ENCODE measurements around the gene DLK1. TPM values are rescaled to one million over a fixed set of nuclear protein-coding genes. Genes with fewer than 3 reads are reported as not detected.
A peak's percentile ranks its signal among the peaks of the same experiment; 100 is the strongest.

The DLK1 gene
- total and polyA plus RNA-seq, 11 donors: 1.4 to 52.4 (median 9.3) TPM

GRCh38 chr14:100692859-100693558, 33.7 kb upstream of the DLK1 start:
- H3K27ac ChIP-seq: no peak overlapping the region
- no peaks in the 10 kb centered on the region for H3K9me3 ChIP-seq
- DNase-seq: no peak
- 63 to 70% (median 70%) methylated on average over 27 of the region's 27 CpGs for WGBS, 4 donors
- peaks cover 0 to 75% (median 13%) of the 10 kb centered on the region in 9 donors for H3K27me3 ChIP-seq
- H3K36me3 ChIP-seq: no peaks in the 10 kb centered on the region
- TF ChIP-seq POLR2A (IDR thresholded peaks at IDR 0.05) (no peak), CTCF (IDR thresholded peaks at IDR 0.05) (no peak)
- peaks cover 0 to 11% (median 0%) of the 10 kb centered on the region in 12 donors for H3K4me1 ChIP-seq
- intact Hi-C loops (cut with DNase I): no loop called here
- H3K4me3 ChIP-seq: no peak overlapping the region
- ATAC-seq: no peak

- intact Hi-C loops (cut with DNase I): no loop called here
- H3K27me3 ChIP-seq: peaks cover 0 to 76% (median 13%) of the 10 kb centered on the region in 9 donors
- no peak for ATAC-seq
- H3K4me3 ChIP-seq: no peak overlapping the region
- WGBS, 4 donors: 84 to 90% (median 86%) methylated on average over 19 to 23 of the region's 23 CpGs
- no peaks in the 10 kb centered on the region for H3K36me3 ChIP-seq
- no peak overlapping the region for H3K27ac ChIP-seq
- peaks cover 0 to 11% (median 0%) of the 10 kb centered on the region in 12 donors for H3K4me1 ChIP-seq
- no peak for DNase-seq
- TF ChIP-seq CTCF (IDR thresholded peaks at IDR 0.05): no peak
- TF ChIP-seq POLR2A (IDR thresholded peaks at IDR 0.05): no peak
- no peaks in the 10 kb centered on the region for H3K9me3 ChIP-seq
Observed at GRCh38 chr14:100693877-100694578, 32.7 kb upstream of the DLK1 start.

GRCh38 chr14:100694579-100695422, 31.9 kb upstream of the DLK1 start:
- DNase-seq: no peak
- Histone ChIP-seq H3K27ac (peak overlapping the region in 2 of 12 donors; percentile 17 to 74), H3K4me3 (no peak overlapping the region), H3K36me3 (no peaks in the 10 kb centered on the region), H3K27me3 (peaks cover 0 to 77% (median 13%) of the 10 kb centered on the region in 9 donors), H3K9me3 (no peaks in the 10 kb centered on the region), H3K4me1 (peaks cover 0 to 11% (median 0%) of the 10 kb centered on the region in 12 donors)
- no peak for ATAC-seq
- no peak for TF ChIP-seq POLR2A (IDR thresholded peaks at IDR 0.05)
- TF ChIP-seq CTCF (IDR thresholded peaks at IDR 0.05): no peak
- WGBS, 4 donors: 73 to 76% (median 74%) methylated on average over 13 to 17 of the region's 17 CpGs
- intact Hi-C loops (cut with DNase I): no loop called here

GRCh38 chr14:100695423-100695738, 31.3 kb upstream of the DLK1 start:
- Histone ChIP-seq H3K9me3 (no peaks in the 10 kb centered on the region), H3K27ac (peak overlapping the region in 2 of 12 donors; percentile 17 to 74), H3K4me1 (peaks cover 0 to 11% (median 0%) of the 10 kb centered on the region in 12 donors), H3K27me3 (peaks cover 0 to 72% (median 13%) of the 10 kb centered on the region in 9 donors), H3K4me3 (no peak overlapping the region), H3K36me3 (no peaks in the 10 kb centered on the region)
- no peak for ATAC-seq
- DNase-seq: no peak
- WGBS, 4 donors: 34 to 39% (median 37%) methylated on average over 13 of the region's 13 CpGs
- TF ChIP-seq CTCF (IDR thresholded peaks at IDR 0.05) (no peak), POLR2A (IDR thresholded peaks at IDR 0.05) (no peak)
- intact Hi-C loops (cut with DNase I): no loop called here

Data from heart left ventricle (tissue), 16 donors.